HTERT RPE-1 (cell line): ENCODE measurements around the gene CPNE6.
"Not testable (repeated sequence)": the region's sequence is repeated elsewhere in the genome, so short reads cannot be mapped to it uniquely, and the experiment has no call there.

ENCODE experiments used
- in situ Hi-C: fragments of 300-500 bp; cut with MboI; formaldehyde crosslinking; loops from 4 replicates; pipeline ENCODE4 v1.14.3; 2020; ENCODE audit warnings: low sequenced_read_pairs

The CPNE6 gene

DNA sequence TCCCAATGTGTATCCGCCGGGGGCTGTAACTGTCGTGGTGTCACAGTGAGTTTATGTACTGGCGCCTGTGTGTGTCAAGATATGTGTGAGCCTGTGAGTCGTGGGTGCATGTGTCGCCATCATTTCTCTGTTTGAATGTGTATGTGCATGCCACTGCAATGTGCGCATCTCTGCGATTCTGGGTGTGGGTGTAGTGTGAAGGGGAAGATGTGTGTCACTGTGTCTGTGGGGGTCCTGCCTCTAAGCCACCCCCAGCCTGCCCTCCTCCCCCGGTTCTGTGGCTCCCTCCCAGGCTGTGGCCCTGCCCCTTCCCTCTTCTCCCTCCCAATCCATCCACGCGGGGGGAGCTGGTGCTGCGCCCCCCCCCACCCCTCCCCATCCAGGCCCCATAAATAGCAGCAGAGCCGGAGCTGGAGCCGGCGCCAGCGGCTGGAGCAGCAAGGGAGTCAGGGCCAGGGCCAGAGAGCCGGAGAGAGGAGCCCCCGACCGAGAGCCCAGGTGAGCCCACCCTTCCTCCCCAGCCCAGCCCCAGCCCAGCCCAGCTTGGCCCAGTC is at the start of gene CPNE6:
Gene CPNE6, plus strand, starts transcription at position 419 of the 554 bp plus-strand sequence. CDS start 1,375 bp downstream, outside the sequence.
- in situ Hi-C loops: no loop called here

DNA sequence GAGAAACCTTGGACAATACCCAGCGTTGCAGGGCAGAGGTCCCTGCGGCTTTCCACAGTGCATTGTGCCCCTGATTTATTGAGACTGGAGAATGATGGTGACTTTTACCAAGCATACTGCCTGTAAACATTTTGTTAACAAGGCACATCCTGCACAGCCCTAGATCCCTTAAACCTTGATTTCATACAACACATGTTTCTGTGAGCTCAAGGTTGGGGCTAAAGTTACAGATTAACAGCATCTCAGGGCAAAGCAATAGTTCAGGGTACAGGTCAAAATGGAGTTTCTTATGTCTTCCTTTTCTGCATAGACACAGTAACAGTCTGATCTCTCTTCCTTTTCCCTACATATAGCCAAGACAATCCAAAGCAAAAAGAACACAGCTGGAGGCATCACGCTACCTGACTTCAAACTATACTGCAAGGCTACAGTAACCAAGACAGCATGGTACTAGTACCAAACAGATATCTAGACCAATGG is 46.4 kb upstream of the CPNE6 start:
- in situ Hi-C loops: not testable (repeated sequence)

DNA sequence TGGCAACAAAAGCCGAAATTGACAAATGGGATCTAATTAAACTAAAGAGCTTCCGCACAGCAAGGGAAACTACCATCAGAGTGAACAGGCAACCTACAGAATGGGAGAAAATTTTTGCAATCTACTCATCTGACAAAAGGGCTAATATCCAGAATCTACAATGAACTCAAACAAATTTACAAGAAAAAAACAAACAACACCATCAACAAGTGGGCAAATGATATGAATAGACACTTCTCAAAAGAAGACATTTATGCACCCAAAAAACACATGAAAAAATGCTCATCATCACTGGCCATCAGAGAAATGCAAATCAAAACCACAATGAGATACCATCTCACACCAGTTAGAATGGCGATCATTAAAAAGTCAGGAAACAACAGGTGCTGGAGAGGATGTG is 41.7 kb upstream of the CPNE6 start:
- in situ Hi-C loops: not testable (repeated sequence)

DNA sequence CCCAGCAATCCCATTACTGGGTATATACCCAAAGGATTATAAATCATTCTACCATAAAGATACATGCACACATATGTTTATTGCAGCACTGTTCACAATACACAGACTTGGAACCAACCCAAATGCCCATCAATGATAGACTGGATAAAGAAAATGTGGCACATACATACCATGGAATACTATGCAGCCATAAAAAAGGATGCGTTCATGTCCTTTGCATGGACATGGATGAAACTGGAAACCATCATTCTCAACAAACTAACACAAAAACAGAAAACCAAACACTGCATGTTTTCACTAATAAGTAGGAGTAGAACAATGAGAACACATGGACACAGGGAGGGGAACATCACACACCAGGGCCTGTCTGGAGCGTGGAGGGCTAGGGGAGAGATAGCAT is 40.0 kb upstream of the CPNE6 start:
- in situ Hi-C loops: not testable (repeated sequence)

DNA sequence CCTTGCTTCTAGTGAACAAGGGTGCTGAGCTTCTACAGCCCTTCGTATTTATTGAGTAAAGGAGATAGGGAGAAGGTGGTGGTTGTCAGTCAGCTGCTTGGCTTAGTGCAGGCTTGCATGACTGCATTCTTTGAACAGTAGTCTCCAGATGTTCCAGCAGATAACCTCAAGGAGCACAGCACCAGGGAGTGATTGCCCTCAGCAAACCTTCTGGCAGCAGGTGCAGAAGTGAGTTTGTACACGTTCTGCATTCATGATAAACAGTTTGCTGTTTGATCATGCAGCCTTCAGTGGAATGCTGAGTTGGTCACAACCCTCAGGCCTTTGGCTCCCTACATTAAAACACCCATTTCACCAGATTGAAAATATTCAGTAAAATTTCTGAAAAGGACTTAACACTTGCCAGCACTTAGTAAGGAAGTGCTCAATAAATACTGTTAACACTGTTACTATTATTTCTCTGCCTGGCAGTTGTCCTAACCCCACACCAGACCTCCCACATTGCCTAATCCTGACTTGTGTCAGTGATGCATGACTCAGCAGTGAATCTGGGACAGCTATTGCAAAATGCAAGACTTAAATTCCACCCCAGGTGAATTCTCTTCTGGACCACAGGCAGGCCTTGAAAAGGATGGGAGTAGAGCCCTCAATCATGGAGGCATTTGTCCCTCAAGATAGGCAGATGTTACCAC is 38.5 kb upstream of the CPNE6 start:
- in situ Hi-C loops: no loop called here

DNA sequence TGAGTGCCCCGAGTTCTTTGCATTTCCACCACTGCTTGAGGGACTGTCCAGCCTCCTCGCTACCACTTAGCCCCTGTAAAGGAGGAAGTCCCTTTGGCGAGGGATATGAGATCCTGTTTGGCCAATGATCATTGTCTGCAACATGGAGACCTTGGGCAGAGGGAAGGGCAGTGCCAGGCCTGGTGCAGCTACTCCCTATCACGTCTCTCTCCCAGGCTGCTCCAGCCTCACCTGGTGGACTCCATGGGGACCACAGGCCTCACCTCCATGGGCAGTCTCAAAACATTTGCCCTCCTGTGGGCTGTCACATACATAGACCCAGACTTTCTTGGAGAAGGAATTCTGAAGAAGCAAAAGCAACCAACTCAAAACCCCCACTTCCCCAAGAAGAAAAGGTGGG is 35.6 kb upstream of the CPNE6 start:
- in situ Hi-C loops: not testable (repeated sequence)

DNA sequence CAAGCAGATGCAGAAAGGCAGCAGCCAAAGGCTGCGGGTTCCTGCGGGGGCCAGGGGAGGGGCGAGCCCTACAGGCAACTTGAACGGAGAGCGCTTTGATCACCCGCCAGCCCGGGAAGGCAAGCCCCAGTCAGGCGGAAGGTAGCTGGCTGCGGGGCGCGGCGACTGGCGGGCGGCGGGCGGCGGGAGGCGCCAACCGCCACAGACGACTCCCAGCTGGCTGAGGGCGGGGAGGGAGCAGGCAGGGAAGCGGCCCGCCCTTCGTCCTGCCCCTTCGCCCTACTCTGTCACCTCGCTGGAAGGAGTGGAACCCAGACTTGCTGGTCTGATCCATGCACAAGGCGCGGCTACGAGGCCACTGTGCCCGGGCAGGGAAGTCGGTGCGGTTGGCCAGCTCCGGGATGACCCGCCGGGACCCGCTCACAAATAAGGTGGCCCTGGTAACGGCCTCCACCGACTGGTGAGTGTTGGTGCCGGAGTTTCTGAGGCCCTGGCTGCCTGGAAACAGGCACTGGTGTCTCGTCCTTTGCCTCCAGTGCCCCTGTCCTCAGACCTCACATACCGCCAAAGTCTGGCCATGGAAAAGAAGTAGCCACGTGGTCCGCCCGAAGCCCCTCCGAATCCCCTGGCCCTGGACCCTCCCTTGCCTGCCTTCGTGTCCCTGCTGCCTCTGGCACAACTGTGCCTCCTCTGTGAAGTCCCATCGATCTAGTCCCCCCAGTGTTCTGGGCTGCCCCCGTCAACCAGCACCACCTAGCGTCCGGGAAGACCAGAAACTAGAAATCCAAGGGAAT is 35.0 kb upstream of the CPNE6 start:
- in situ Hi-C loops: no loop called here

DNA sequence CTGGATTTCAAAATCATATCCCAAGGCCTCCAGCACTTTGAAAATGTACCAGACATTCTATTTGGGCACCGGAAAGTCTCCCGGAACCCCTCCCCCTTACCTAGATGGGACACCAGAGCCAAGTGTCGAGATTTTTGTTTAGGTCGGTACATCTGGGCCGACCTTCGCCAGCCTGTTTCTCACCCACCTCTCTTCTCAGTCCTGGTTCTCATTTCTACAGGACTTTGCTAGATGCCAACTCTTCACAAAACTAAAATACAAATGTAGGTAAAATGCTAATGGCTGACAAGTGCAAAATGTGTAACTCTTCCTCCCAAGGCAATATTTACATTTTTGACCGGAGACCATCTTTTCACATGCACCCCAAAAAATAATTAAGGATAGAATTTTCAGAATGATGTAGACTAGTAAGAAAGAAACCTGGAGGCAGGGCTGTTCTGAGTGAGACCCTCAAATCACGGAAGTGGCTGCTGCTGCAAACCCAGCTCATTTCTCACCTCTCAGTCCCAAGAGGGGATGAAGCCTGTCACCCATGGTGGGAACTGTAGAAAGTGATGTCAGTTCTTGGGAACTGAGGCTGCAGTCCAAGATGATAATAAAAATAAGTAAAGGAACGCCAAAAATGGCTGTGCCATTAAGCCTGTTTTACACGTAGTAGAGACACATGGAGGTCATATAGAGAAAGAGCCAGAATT is 34.3 kb upstream of the CPNE6 start:
- in situ Hi-C loops: not testable (repeated sequence)

DNA sequence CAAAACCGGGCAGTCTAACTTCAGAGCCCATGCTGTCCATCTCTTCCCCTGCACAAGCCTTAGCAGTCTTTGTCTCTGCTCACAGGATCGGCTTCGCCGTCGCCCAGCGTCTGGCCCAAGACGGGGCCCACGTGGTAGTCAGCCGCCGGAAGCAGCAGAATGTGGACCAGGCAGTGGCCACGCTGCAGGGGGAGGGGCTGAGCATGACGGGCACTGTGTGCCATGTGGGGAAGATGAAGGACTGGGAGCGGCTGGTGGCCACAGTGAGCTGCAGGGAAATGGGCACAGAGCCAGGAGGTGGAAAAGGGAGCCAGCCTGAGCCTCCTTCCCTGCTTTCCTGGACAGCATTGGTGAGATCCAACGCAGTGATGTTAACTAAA is 33.7 kb upstream of the CPNE6 start:
- in situ Hi-C loops: no loop called here

DNA sequence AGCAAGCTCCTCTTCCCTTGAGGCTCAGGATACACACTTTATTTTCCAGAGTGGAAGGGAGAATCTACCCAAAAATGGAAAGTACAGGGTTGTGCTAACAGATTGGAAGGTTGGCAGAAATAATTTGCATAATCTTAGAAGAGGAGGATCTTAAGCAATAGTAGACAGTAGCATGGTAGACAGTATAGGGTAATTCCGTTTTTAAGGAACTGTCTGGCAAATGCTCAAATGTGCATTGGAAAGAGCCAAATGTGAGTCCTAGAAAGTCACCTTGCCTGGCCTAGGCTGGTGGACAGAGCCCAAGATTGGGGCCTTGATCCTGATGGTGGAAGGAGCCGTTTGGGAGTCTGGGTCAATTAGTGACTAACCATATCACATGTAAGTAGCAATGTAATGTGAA is 32.7 kb upstream of the CPNE6 start:
- in situ Hi-C loops: no loop called here

DNA sequence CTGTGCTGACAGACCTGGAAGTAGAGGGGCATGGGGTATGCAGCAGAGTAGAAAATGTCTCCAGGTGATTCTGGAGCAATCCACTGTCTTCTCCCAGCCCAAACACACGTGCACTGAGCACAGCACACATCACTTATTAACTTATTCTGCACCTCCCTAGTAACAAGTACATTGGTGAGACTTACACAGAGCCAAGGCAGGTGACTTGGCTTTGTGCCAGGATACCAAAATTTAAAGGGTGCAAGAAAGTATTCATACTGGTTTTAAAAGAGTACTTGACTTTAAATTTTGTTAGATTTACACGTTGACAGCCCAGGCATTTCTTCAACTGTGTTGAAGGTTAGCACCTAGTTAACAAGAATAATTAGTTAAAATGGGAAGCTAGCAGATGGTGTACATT is 30.7 kb upstream of the CPNE6 start:
- in situ Hi-C loops: no loop called here

DNA sequence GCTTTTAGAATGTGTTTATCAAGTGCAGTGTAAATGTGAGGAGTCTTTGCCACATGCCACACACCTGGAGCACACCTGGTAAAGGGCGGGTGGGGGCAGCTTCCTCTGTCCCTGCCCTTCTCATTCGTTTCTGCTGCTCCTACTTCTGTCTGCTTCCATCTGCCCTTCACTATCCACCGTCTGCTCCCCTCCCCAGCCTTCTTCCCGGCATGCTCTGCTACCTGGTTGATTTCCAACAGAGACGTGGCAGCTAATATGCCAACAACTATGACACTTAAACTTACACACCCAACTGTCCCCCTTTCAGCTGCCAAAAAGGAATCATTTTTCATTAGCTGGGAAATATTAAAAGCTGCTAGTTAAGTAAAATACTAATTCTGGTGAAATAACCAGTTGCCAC is 28.6 kb upstream of the CPNE6 start:
- in situ Hi-C loops: no loop called here

DNA sequence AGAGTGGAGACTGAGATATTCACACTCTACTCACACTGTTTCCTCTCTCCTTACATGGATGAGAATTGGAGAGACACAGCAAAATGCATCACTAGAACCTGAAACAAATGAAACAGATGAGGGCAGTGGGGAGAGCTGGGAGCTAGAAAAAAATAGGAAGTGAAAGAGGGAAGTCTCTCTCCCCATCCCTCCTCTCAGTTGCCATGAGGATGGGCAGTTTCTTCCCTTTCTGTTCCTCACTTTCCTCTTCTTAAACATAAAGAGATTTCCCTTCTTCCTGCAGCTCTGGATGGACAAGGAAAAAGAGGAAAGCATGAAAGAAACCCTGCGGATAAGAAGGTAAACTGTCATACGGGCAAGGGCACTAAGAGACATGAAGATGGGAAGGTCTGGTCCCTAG is 22.4 kb upstream of the CPNE6 start:
- in situ Hi-C loops: not testable (repeated sequence)

DNA sequence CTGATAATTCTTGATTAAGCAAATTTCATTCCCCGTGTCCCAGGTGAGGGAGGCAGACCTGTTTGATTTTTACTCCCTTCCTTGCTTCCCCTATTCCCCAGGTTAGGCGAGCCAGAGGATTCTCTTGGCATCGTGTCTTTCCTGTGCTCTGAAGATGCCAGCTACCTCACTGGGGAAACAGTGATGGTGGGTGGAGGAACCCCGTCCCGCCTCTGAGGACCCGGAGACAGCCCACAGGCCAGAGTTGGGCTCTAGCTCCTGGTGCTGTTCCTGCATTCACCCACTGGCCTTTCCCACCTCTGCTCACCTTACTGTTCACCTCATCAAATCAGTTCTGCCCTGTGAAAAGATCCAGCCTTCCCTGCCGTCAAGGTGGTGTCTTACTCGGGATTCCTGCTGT is 20.6 kb upstream of the CPNE6 start:
- in situ Hi-C loops: not testable (repeated sequence)

DNA sequence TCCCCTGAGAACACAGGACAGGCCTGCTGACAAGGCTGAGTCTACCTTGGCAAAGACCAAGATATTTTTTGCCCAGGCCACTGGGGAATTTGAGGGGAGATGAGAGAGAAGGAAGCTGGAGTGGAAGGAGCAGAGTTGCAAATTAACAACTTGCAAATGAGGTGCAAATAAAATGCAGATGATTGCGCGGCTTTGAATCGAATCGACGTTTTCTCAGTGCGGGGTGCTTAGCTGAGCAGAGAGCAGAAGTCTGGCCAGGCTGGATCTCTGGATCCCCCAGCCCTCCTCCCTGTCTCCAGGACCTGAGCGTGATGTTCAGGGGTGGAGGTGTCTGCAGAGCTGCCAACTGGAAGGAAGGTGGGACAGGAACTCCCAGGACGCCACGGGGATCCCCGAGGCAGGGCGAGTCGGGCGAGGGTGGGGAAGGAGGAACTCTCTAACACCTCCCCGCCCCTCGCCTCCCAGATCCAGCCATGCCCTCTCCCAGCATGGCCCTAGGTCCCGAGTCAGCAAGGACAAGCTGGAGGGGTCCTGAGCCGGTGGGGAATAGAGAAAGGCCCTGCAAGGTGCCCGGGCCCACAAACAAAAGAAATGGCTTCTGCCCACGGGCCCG is 20.1 kb upstream of the CPNE6 start:
- in situ Hi-C loops: no loop called here

DNA sequence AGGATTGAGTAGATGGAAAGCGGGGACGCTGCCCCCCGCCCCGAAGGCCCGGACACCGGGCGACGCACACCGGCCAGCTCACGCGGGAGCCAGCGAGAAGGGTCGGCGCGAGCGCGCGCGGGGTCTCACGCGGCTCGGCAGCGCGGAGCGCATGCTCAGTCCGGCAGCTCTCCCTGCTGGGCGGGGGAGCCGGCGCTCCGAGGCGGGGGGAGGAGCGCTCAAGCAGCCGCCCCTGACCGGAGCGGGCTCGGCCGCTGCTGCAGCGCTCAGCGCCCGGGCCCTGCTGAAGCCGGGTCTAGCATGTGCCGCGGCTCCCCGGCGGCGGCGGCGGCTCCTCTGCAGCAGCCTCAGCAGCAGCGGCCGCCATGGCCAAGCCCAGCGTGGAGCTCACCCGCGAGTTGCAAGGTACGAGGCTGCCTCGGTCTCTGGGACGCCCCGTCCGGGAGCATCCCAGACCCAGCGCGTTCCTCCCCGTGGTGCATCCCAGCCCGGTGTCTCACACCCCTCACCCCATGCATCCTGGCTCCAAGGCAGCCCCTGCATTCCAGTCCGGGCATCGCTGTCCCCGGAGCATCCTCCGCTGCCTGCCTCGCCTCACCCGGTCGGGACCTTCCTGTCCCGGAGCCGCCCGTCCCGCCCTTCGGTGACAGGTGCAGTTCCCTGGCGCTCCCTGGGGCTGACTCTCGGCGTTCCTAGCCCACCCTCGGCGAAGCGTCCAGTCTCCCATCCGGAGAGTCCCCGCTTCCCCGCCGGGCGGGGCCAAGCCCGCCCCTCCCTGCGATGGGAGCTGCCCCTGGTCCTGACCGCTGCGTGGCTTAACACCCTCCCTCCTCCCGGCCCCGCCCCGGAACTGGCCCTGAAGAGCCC is 19.3 kb upstream of the CPNE6 start, which contains the start of gene CARMIL3:
Gene CARMIL3, plus strand, starts transcription at position 221 of the 867 bp plus-strand sequence. Its CDS starts 145 bp downstream, at position 366.
- in situ Hi-C loops: no loop called here

DNA sequence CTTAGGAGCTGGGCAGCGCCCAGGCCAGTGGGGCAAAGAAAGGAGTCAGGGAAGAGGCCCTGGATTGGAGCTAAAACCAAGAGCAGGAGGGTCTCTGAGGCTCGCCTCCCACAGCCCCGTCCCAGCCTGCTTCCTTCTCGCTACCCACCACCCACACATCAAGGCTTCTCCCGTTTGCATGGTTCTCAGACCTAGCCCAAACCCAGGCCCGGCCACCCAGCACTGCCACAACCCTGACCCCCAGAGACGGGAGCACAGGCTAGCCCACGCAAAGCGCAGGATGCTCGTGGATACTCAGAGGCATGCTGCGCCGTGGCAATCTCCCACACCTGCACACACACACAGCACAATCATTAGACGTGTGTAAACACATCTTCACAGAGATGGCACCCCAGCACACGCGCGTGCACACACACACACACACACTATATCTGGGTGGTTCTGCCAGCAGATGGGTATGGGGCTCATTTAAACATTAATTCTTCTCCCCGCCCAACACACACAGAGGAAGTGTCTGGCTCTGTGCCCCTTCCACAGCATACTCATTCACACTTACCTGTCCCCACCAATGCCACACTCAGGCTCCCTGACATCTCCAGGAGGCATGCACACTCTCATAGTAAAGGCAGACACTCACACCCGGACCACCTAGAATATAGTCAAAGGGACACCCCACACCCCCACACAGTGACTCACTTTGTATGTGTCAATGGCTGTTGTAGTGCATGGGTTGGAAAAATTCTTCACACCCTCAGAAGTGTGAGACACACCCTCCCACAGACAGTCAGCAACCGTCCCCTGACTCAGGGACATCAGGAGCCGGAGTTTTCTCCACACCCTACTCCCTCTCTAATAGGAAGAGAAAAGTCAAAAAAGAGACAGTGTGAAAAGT is 18.5 kb upstream of the CPNE6 start:
- in situ Hi-C loops: no loop called here

DNA sequence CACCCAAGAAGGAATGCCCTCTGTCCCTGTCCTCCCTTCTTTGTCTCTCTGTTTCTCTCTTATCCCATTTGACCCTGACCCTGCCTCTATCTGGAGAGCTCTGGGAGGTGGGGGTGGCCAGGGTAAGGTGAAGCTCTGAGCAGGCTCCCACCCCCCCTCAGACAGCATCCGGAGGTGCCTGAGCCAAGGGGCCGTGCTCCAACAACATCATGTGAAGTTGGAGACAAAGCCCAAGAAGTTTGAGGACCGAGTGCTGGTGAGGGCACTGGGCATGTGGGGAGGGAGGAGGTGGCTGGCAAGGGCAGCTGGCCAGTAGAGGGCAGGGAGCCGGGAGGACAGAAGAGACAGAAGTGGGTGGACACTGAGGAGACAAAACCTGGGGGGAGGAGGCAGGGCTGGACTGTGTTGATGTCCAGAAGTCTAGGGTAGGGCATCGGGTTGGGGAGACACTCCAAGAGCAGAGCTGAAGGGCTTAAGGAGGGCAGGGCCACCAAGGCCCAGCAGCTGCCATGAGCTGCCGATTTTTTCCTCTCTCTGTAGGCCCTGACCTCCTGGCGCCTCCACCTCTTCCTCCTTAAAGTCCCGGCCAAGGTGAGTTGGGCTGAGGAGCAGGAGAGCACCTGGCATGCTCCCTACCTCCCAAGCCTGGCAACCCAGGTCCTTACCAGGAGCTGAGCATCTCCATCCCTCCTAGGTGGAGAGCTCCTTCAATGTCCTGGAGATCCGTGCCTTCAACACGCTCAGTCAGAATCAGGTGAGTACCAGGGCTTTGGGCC is 17.6 kb upstream of the CPNE6 start:
- in situ Hi-C loops: no loop called here
